ENCODE results near the gene STK11IP. TPM values are rescaled to one million over a fixed set of nuclear protein-coding genes. Genes with fewer than 3 reads are reported as not detected.

STK11IP gene
- total RNA-seq, 1 experiment from 2014 or later: 39.9 TPM

- peaks cover 16% of the 10 kb centered on the region for H3K36me3 Mint-ChIP-seq
- no peaks in the 10 kb centered on the region for H3K27me3 Mint-ChIP-seq (ENCODE audit: low read depth)
- CTCF ChIA-PET: interaction anchor here (0.6 kb wide), 1 partner anchor 61 kb away, joined by 3 read pairs; no protein-coding TSS in a partner anchor
- H3K4me3 Mint-ChIP-seq: no peak overlapping the region
- TF ChIP-seq, protein P1, sequence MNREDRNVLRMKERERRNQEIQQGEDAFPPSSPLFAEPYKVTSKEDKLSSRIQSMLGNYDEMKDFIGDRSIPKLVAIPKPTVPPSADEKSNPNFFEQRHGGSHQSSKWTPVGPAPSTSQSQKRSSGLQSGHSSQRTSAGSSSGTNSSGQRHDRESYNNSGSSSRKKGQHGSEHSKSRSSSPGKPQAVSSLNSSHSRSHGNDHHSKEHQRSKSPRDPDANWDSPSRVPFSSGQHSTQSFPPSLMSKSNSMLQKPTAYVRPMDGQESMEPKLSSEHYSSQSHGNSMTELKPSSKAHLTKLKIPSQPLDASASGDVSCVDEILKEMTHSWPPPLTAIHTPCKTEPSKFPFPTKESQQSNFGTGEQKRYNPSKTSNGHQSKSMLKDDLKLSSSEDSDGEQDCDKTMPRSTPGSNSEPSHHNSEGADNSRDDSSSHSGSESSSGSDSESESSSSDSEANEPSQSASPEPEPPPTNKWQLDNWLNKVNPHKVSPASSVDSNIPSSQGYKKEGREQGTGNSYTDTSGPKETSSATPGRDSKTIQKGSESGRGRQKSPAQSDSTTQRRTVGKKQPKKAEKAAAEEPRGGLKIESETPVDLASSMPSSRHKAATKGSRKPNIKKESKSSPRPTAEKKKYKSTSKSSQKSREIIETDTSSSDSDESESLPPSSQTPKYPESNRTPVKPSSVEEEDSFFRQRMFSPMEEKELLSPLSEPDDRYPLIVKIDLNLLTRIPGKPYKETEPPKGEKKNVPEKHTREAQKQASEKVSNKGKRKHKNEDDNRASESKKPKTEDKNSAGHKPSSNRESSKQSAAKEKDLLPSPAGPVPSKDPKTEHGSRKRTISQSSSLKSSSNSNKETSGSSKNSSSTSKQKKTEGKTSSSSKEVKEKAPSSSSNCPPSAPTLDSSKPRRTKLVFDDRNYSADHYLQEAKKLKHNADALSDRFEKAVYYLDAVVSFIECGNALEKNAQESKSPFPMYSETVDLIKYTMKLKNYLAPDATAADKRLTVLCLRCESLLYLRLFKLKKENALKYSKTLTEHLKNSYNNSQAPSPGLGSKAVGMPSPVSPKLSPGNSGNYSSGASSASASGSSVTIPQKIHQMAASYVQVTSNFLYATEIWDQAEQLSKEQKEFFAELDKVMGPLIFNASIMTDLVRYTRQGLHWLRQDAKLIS (CRISPR knock-in tag; IDR thresholded peaks at IDR 0.05; ENCODE audit: borderline replicate concordance): no peak
- TF ChIP-seq MXD4 (CRISPR knock-in tag; IDR thresholded peaks at IDR 0.05; ENCODE audit: borderline replicate concordance): no peak
- TF ChIP-seq E2F5 (CRISPR knock-in tag; IDR thresholded peaks at IDR 0.05): no peak
- TF ChIP-seq IRF2 (CRISPR knock-in tag; IDR thresholded peaks at IDR 0.05; ENCODE audit: borderline replicate concordance, low read depth): no peak
- no peak for TF ChIP-seq PRRX2 (CRISPR knock-in tag; IDR thresholded peaks at IDR 0.05)
- no peak for TF ChIP-seq ATF3 (CRISPR knock-in tag; conservative IDR thresholded peaks at IDR 0.05)
- no peak for TF ChIP-seq KAT7 (CRISPR knock-in tag; IDR thresholded peaks at IDR 0.05; ENCODE audit: borderline replicate concordance)
- no peak for TF ChIP-seq USF2 (CRISPR knock-in tag; IDR thresholded peaks at IDR 0.05)
- no peak for TF ChIP-seq JUN (CRISPR knock-in tag; IDR thresholded peaks at IDR 0.05)
- TF ChIP-seq SOX15 (CRISPR knock-in tag; IDR thresholded peaks at IDR 0.05): no peak
- no peak for TF ChIP-seq PREB (CRISPR knock-in tag; IDR thresholded peaks at IDR 0.05; ENCODE audit: borderline replicate concordance)
- H3K27ac Mint-ChIP-seq: no peak overlapping the region
- no peak for DNase-seq (ENCODE audit: low spot score)
- POLR2A ChIA-PET: no interaction called here
- H3K9me3 Mint-ChIP-seq: no peaks in the 10 kb centered on the region
- H3K4me1 Mint-ChIP-seq: peaks cover 3% of the 10 kb centered on the region; the same call in 1 of the 2 replicates
- no peak for ATAC-seq
Observed at GRCh38 chr2:219603771-219604170, 6.1 kb downstream of the STK11IP start.

- Mint-ChIP-seq H3K9me3 (no peaks in the 10 kb centered on the region), H3K36me3 (peaks cover 22% of the 10 kb centered on the region), H3K4me1 (no peaks in the 10 kb centered on the region), H3K27me3 (ENCODE audit: low read depth) (no peaks in the 10 kb centered on the region), H3K4me3 (no peak overlapping the region), H3K27ac (no peak overlapping the region)
- ATAC-seq: no peak
- TF ChIP-seq ZNF121 (CRISPR knock-in tag; IDR thresholded peaks at IDR 0.05) (no peak), NFE2L1 (CRISPR knock-in tag; IDR thresholded peaks at IDR 0.05) (no peak), ZNF317 (CRISPR knock-in tag; IDR thresholded peaks at IDR 0.05; ENCODE audit: borderline replicate concordance, low read depth) (no peak)
- TF ChIP-seq, protein P2, sequence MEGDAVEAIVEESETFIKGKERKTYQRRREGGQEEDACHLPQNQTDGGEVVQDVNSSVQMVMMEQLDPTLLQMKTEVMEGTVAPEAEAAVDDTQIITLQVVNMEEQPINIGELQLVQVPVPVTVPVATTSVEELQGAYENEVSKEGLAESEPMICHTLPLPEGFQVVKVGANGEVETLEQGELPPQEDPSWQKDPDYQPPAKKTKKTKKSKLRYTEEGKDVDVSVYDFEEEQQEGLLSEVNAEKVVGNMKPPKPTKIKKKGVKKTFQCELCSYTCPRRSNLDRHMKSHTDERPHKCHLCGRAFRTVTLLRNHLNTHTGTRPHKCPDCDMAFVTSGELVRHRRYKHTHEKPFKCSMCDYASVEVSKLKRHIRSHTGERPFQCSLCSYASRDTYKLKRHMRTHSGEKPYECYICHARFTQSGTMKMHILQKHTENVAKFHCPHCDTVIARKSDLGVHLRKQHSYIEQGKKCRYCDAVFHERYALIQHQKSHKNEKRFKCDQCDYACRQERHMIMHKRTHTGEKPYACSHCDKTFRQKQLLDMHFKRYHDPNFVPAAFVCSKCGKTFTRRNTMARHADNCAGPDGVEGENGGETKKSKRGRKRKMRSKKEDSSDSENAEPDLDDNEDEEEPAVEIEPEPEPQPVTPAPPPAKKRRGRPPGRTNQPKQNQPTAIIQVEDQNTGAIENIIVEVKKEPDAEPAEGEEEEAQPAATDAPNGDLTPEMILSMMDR (IDR thresholded peaks at IDR 0.05): no peak
- TF ChIP-seq, protein P3, sequence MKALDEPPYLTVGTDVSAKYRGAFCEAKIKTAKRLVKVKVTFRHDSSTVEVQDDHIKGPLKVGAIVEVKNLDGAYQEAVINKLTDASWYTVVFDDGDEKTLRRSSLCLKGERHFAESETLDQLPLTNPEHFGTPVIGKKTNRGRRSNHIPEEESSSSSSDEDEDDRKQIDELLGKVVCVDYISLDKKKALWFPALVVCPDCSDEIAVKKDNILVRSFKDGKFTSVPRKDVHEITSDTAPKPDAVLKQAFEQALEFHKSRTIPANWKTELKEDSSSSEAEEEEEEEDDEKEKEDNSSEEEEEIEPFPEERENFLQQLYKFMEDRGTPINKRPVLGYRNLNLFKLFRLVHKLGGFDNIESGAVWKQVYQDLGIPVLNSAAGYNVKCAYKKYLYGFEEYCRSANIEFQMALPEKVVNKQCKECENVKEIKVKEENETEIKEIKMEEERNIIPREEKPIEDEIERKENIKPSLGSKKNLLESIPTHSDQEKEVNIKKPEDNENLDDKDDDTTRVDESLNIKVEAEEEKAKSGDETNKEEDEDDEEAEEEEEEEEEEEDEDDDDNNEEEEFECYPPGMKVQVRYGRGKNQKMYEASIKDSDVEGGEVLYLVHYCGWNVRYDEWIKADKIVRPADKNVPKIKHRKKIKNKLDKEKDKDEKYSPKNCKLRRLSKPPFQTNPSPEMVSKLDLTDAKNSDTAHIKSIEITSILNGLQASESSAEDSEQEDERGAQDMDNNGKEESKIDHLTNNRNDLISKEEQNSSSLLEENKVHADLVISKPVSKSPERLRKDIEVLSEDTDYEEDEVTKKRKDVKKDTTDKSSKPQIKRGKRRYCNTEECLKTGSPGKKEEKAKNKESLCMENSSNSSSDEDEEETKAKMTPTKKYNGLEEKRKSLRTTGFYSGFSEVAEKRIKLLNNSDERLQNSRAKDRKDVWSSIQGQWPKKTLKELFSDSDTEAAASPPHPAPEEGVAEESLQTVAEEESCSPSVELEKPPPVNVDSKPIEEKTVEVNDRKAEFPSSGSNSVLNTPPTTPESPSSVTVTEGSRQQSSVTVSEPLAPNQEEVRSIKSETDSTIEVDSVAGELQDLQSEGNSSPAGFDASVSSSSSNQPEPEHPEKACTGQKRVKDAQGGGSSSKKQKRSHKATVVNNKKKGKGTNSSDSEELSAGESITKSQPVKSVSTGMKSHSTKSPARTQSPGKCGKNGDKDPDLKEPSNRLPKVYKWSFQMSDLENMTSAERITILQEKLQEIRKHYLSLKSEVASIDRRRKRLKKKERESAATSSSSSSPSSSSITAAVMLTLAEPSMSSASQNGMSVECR (CRISPR knock-in tag; IDR thresholded peaks at IDR 0.05; ENCODE audit: borderline replicate concordance): no peak
- ChIA-PET CTCF (interaction anchor here (0.8 to 1.4 kb wide), 3 partner anchors 37 to 68 kb away, joined by 3 to 4 read pairs (median 3); no protein-coding TSS in a partner anchor), POLR2A (no interaction called here)
- no peak for DNase-seq (ENCODE audit: low spot score)
Observed at GRCh38 chr2:219605607-219605954, 7.9 kb downstream of the STK11IP start.
